Spleen (tissue), 11 donors: Measurements from ENCODE around the gene GAB2. TPM values are rescaled to one million over a fixed set of nuclear protein-coding genes. Genes with fewer than 3 reads are reported as not detected.

Experiments used
- DNase-seq: peaks from one replicate; pipeline ENCODE4 v3.0.0-alpha.2; 2020
- H3K27ac ChIP-seq, 8 donors: fragments of 200-600 bp; sonication (generic) in 7 of 8; 1 replicate in 4 of 8; 2 replicates in 4 of 8; pipeline versions ENCODE4 v1.5.0 to v1.8.0; 2016 to 2021; ENCODE audit warnings: inconsistent platforms in 4 of 8, mild to moderate bottlenecking in 4 of 8, moderate library complexity in 1 of 8
- H3K27me3 ChIP-seq, 7 donors: fragments of 200-600 bp; sonication (generic) in 6 of 7; replicated peaks in 1 of 7; 1 replicate in 4 of 7; 2 replicates in 3 of 7; pipeline versions ENCODE4 v1.5.0 to v1.8.0; 2016 to 2021; ENCODE audit warnings: inconsistent platforms in 3 of 7, mild to moderate bottlenecking in 1 of 7
- H3K36me3 ChIP-seq, 6 donors: fragments of 200-600 bp; sonication (generic) in 5 of 6; 1 replicate in 4 of 6; 2 replicates in 2 of 6; pipeline versions ENCODE4 v1.5.0 to v1.8.0; 2016 to 2021; ENCODE audit warnings: inconsistent platforms in 2 of 6
- H3K4me1 ChIP-seq, 6 donors: fragments of 200-600 bp; sonication (generic) in 5 of 6; 1 replicate in 3 of 6; 2 replicates in 3 of 6; pipeline versions ENCODE4 v1.5.0 to v1.8.0; 2016 to 2021; ENCODE audit warnings: inconsistent platforms in 3 of 6
- H3K4me3 ChIP-seq, 8 donors: fragments of 200-600 bp; sonication (generic) in 7 of 8; 1 replicate in 4 of 8; 2 replicates in 4 of 8; pipeline versions ENCODE4 v1.5.0 to v1.8.0; 2016 to 2021; ENCODE audit warnings: inconsistent platforms in 4 of 8, mild to moderate bottlenecking in 4 of 8, moderate library complexity in 2 of 8
- H3K9me3 ChIP-seq, 8 donors: fragments of 200-600 bp; sonication (generic) in 7 of 8; 1 replicate in 4 of 8; 2 replicates in 4 of 8; pipeline versions ENCODE4 v1.5.0 to v1.8.0; 2016 to 2021; ENCODE audit warnings: inconsistent platforms in 4 of 8
- CTCF ChIP-seq, 11 experiments: fragments of 200-600 bp in 7 of 11; fragments of 450-650 bp in 4 of 11; sonication (generic) in 4 of 11; IDR thresholded peaks in 8 of 11; conservative IDR thresholded peaks in 3 of 11; 1 replicate in 7 of 11; 2 replicates in 4 of 11; pipeline versions ENCODE4 v1.4.0 to v1.8.0; 2016 to 2021; ENCODE audit warnings: antibody characterized with exemption in 11 of 11, inconsistent platforms in 4 of 11, mild to moderate bottlenecking in 1 of 11
- POLR2A ChIP-seq, 3 donors: fragments of 450-650 bp; IDR thresholded peaks; one replicate each; pipeline ENCODE4 v1.5.1; 2017; ENCODE audit warnings: antibody characterized with exemption in 3 of 3, mild to moderate bottlenecking in 1 of 3
- POLR2AphosphoS5 ChIP-seq, 3 donors: sonication (generic); formaldehyde crosslinking; IDR thresholded peaks; one replicate each; pipeline ENCODE4 v1.5.1; 2017; ENCODE audit warnings: antibody characterized with exemption in 3 of 3
- whole genome bisulfite sequencing, 5 donors: extraction: QIAGEN DNeasy Blood & Tissue Kit in 3 of 5; methylation state at CpG; one replicate each; pipeline versions ENCODE4 v1.1.5 to v1.1.7; 2013 to 2018; 5-methylcytosine and 5-hydroxymethylcytosine counted together
- intact Hi-C: fragments of 100-400 bp; cut with DNase I; formaldehyde crosslinking; loops from one replicate; pipeline ENCODE4 v1.15.0; 2023; ENCODE audit warnings: low total_unique reads
- polyA plus RNA-seq, 3 donors: library from polyadenylated mRNA; stranded (reverse); fragments of 200-250 nt; gene quantifications; one replicate each; pipeline ENCODE4 v1.2.1, GENCODE V29; 2013
- total RNA-seq, 7 donors: library from RNA; depleted of rRNA in 3 of 7; stranded (reverse); fragments of >200 nt in 3 of 7; fragmentation: NEBNext Ultra II Directional in 4 of 7; extraction: Animal tissue kit (Norgen Biotek cat#: 25700) in 4 of 7; gene quantifications; one replicate each; pipeline versions ENCODE4 v1.1.0 to v1.2.1, GENCODE V29; 2016 to 2021
- donor health status: healthy with polysubstance abuse.
- donor health status: DM: no; HTN: no; CAD: no; lungs with moderate emphysema.
- donor health status: DM: no; HTN: no; CAD: no.
- donor health status: Bipolar disorder and iron deficiency.
- donor health status: healthy.
- donor health status: DM: no; HTN: no; CAD: no.
- donor health status: DM: yes; HTN: yes; CAD: no.

Gene GAB2
- total and polyA plus RNA-seq, 10 donors = 2.3 to 57.7 (median 47.0) TPM

GRCh38 chr11:78216021-78216420 is 201.6 kb downstream of the GAB2 start:
- Histone ChIP-seq H3K36me3 (peaks cover 0 to 86% (median 41%) of the 10 kb centered on the region in 6 donors), H3K27me3 (no peaks in the 10 kb centered on the region), H3K9me3 (no peaks in the 10 kb centered on the region), H3K4me1 (no peaks in the 10 kb centered on the region), H3K4me3 (no peak overlapping the region), H3K27ac (no peak overlapping the region)
- TF ChIP-seq POLR2A (IDR thresholded peaks at IDR 0.05) = no peak
- TF ChIP-seq POLR2AphosphoS5 (IDR thresholded peaks at IDR 0.05) = no peak
- no peak for TF ChIP-seq CTCF (IDR thresholded peaks at IDR 0.05 in 8 of 11, conservative IDR thresholded peaks at IDR 0.05 in 3 of 11)
- intact Hi-C loops = no loop called here
- 85 to 97% (median 95%) methylated on average over 3 of the region's 3 CpGs for WGBS, 5 donors
- DNase-seq = peak; percentile 47

- DNase-seq = peak; percentile 20
- Histone ChIP-seq H3K36me3 (peaks cover 0 to 86% (median 37%) of the 10 kb centered on the region in 6 donors), H3K4me3 (no peak overlapping the region), H3K27ac (no peak overlapping the region), H3K4me1 (no peaks in the 10 kb centered on the region), H3K27me3 (no peaks in the 10 kb centered on the region), H3K9me3 (no peaks in the 10 kb centered on the region)
- intact Hi-C loops = no loop called here
- TF ChIP-seq POLR2AphosphoS5 (IDR thresholded peaks at IDR 0.05) (no peak), POLR2A (IDR thresholded peaks at IDR 0.05) (no peak), CTCF (IDR thresholded peaks at IDR 0.05 in 8 of 11, conservative IDR thresholded peaks at IDR 0.05 in 3 of 11) (no peak)
- WGBS, 5 donors = 78 to 88% (median 82%) methylated on average over 9 to 12 of the region's 12 CpGs
These were observed 203.1 kb downstream of the GAB2 start for GRCh38 chr11:78214331-78215194.

- TF ChIP-seq CTCF (IDR thresholded peaks at IDR 0.05 in 8 of 11, conservative IDR thresholded peaks at IDR 0.05 in 3 of 11) (no peak), POLR2AphosphoS5 (IDR thresholded peaks at IDR 0.05) (no peak), POLR2A (IDR thresholded peaks at IDR 0.05) (no peak)
- Histone ChIP-seq H3K36me3 (peaks cover 0 to 86% (median 35%) of the 10 kb centered on the region in 6 donors), H3K27ac (no peak overlapping the region)
These were observed 203.9 kb downstream of the GAB2 start for GRCh38 chr11:78213526-78214330.

More at GRCh38 chr11:78213526-78214330, 203.9 kb downstream of the GAB2 start:
- no peak overlapping the region for H3K4me3 ChIP-seq
- no peaks in the 10 kb centered on the region for H3K27me3 ChIP-seq
- H3K9me3 ChIP-seq = no peaks in the 10 kb centered on the region
- H3K4me1 ChIP-seq = no peaks in the 10 kb centered on the region
- WGBS, 5 donors = 55 to 82% (median 65%) methylated on average over 8 of the region's 8 CpGs
- intact Hi-C loops = no loop called here
- DNase-seq = no peak
